ENCODE measurements around the gene GOLGA6A.

- TF ChIP-seq POLR2A (IDR thresholded peaks at IDR 0.05; ENCODE audit: low read length): no peak
- no peak for TF ChIP-seq GATA1 (IDR thresholded peaks at IDR 0.05; ENCODE audit: low read depth, low read length)
These were observed 19.7 kb downstream of the GOLGA6A start for GRCh38 chr15:74062671-74063070.

Measured in erythroblast (primary cell).